ENCODE measurements around the gene EPO.
"Not testable (repeated sequence)": the region's sequence is repeated elsewhere in the genome, so short reads cannot be mapped to it uniquely, and the experiment has no call there.

EPO gene

DNA sequence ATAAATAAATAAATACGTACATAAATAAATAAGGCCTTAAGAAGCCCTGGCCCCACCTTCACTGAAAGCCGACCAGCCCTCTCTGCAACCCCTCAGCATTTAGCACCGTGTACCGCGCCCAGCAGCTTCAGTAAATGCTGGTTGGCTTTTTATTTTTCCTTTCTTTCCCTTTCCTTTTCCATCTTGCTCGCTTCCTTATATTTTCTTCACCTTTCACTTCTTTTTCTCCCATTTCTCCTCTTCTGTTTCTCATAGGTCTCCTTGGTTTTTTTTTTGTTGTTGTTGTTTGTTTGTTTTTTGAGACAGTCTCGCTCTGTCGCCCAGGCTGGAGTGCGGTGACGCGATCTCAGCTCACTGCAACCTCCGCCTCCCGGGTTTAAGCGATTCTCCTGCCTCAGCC is 24.3 kb downstream of the EPO start:
- Mint-ChIP-seq H3K27me3 (ENCODE audit: low read depth, poor library complexity) (peaks cover 24% of the 10 kb centered on the region), H3K27ac (no peak overlapping the region), H3K9me3 (peaks cover 28% of the 10 kb centered on the region), H3K4me3 (no peak overlapping the region), H3K36me3 (ENCODE audit: low read depth) (peaks cover 8% of the 10 kb centered on the region), H3K4me1 (no peaks in the 10 kb centered on the region)
- TF ChIP-seq, protein P1, sequence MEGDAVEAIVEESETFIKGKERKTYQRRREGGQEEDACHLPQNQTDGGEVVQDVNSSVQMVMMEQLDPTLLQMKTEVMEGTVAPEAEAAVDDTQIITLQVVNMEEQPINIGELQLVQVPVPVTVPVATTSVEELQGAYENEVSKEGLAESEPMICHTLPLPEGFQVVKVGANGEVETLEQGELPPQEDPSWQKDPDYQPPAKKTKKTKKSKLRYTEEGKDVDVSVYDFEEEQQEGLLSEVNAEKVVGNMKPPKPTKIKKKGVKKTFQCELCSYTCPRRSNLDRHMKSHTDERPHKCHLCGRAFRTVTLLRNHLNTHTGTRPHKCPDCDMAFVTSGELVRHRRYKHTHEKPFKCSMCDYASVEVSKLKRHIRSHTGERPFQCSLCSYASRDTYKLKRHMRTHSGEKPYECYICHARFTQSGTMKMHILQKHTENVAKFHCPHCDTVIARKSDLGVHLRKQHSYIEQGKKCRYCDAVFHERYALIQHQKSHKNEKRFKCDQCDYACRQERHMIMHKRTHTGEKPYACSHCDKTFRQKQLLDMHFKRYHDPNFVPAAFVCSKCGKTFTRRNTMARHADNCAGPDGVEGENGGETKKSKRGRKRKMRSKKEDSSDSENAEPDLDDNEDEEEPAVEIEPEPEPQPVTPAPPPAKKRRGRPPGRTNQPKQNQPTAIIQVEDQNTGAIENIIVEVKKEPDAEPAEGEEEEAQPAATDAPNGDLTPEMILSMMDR (IDR thresholded peaks at IDR 0.05): no peak
- no peak for DNase-seq

- DNase-seq: no peak
- Mint-ChIP-seq H3K27me3 (ENCODE audit: low read depth, poor library complexity) (peaks cover 22% of the 10 kb centered on the region), H3K27ac (no peak overlapping the region), H3K9me3 (peaks cover 23% of the 10 kb centered on the region), H3K4me3 (no peak overlapping the region), H3K36me3 (ENCODE audit: low read depth) (peaks cover 8% of the 10 kb centered on the region), H3K4me1 (no peaks in the 10 kb centered on the region)
- TF ChIP-seq, protein P1 (IDR thresholded peaks at IDR 0.05): no peak
Observed at GRCh38 chr7:100745184-100745583, 24.9 kb downstream of the EPO start.

DNA sequence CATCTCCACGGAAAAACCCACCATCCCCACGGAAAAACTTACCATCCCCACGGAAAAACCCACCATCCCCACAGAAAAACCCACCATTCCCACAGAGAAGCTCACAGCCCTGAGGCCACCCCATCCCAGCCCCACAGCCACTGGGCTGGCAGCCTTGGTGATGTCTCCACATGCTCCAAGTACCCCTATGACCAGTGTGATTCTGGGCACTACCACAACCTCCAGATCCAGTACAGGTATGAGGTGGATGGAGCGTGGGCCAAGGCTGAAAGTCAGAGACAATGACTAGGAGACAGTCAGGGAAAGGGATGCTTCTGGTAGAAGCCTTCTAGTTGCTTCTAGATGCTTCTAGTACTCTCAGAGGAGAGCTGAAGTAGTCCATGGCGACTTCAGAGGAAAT is 32.7 kb downstream of the EPO start:
- no peaks in the 10 kb centered on the region for H3K9me3 Mint-ChIP-seq
- H3K4me3 Mint-ChIP-seq: no peak overlapping the region
- TF ChIP-seq, protein P1 (IDR thresholded peaks at IDR 0.05): no peak
- no peaks in the 10 kb centered on the region for H3K4me1 Mint-ChIP-seq
- no peak overlapping the region for H3K27ac Mint-ChIP-seq
- DNase-seq: no peak
- H3K36me3 Mint-ChIP-seq (ENCODE audit: low read depth): no peaks in the 10 kb centered on the region
- peaks cover 50% of the 10 kb centered on the region for H3K27me3 Mint-ChIP-seq (ENCODE audit: low read depth, poor library complexity)

GRCh38 chr7:100753750-100754149 is 33.5 kb downstream of the EPO start:
- H3K9me3 Mint-ChIP-seq: no peaks in the 10 kb centered on the region
- no peak for DNase-seq
- no peak overlapping the region for H3K4me3 Mint-ChIP-seq
- TF ChIP-seq, protein P1 (IDR thresholded peaks at IDR 0.05): no peak
- H3K27me3 Mint-ChIP-seq (ENCODE audit: low read depth, poor library complexity): peaks cover 45% of the 10 kb centered on the region
- H3K27ac Mint-ChIP-seq: no peak overlapping the region
- no peaks in the 10 kb centered on the region for H3K36me3 Mint-ChIP-seq (ENCODE audit: low read depth)
- no peaks in the 10 kb centered on the region for H3K4me1 Mint-ChIP-seq

DNA sequence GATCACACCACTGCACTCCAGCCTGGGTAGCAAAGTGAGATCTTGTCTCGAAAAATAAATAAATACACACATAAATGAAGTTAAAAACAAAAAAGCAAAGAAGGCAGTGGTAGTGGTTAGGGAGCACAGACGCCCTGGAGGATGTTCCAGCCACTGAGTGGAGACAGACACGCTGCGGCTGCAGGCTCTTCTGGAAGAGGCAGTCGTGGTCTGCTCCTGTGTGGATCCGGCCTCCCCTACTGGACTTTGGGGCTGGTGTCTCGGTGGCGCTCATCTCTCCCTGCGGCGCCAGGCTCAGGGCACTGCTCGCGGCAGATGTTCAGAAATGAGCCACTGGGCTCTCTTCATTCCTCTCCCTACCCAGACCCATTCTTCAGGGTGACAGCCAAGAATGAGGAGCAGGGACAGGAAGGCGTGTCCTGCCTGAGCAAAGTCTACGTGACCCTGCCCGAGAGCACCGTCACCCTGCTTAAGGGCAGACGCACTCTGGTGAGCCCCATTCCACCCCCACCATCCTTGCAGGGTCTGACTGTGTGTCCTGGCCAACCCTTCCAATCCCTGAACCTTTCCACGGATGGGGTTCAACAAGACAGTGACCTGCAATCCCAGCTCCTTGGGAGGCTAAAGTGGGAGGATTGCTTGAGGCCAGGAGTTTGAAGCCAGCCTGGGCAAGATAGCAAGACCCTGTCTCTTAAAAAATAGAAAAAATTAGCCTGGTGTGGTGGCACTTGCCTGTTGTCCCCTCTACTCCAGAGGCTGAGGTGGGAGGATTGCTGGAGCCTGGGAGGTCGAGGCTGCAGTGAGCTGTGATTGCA is 39.3 kb downstream of the EPO start:
- Mint-ChIP-seq H3K27me3 (ENCODE audit: low read depth, poor library complexity) (peaks cover 23% of the 10 kb centered on the region), H3K36me3 (ENCODE audit: low read depth) (no peaks in the 10 kb centered on the region), H3K4me1 (no peaks in the 10 kb centered on the region), H3K4me3 (no peak overlapping the region), H3K27ac (no peak overlapping the region), H3K9me3 (no peaks in the 10 kb centered on the region)
- TF ChIP-seq, protein P1 (IDR thresholded peaks at IDR 0.05): no peak
- no peak for DNase-seq

DNA sequence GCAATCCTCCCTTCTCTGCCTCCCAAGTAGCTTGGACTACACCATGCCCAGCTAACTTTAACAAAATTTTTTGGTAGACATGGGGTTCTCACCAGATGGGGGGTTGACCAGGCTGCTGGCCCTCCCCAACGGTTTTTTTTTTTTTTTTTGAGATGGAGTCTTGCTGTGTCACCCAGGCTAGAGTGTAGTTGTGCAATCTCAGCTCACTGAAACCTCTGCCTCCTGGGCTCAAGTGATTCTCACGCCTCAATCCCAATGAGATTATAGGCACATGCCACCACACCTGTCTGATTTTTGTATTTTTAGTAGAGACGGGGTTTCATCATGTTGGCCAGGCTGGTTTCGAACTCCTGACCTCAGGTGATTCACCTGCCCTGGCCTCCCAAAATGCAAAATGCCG is 42.6 kb downstream of the EPO start:
- not testable (repeated sequence) for DNase-seq; H3K4me3 Mint-ChIP-seq; H3K4me1 Mint-ChIP-seq; H3K27ac Mint-ChIP-seq; H3K36me3 Mint-ChIP-seq (ENCODE audit: low read depth); H3K9me3 Mint-ChIP-seq
- H3K27me3 Mint-ChIP-seq (ENCODE audit: low read depth, poor library complexity): peaks cover 19% of the 10 kb centered on the region
